HepG2 (cell line): ENCODE measurements around the gene PARP6. TPM values are rescaled to one million over a fixed set of nuclear protein-coding genes. Genes with fewer than 3 reads are reported as not detected.

Experiments used
- ATAC-seq: fragments of 200-7000 bp; cut with Tn5 transposase; 3 replicates; pipeline ENCODE4 v1.9.1; 2020; ENCODE audit warnings: mild to moderate bottlenecking, moderate library complexity
- BruUV-seq: library from RNA; stranded (reverse); fragments of 400-500 nt; replicated peaks from 2 replicates; lab custom pipeline; 2021; lab: Mats Ljungman, UMichigan
- CTCF ChIA-PET: fragments of 300-600 bp; formaldehyde crosslinking; extraction: SDS; loops from one replicate; lab custom pipeline; 2021; ENCODE audit warnings: low total read pairs, inconsistent platforms, low intra/inter-chr PET ratio; lab: Yijun Ruan, JAX
- POLR2A ChIA-PET: fragments of 350-600 bp; sonication (Branson Sonifier 250); formaldehyde crosslinking; loops from one replicate; lab custom pipeline; 2020; ENCODE audit warnings: antibody characterized with exemption, inconsistent platforms; lab: Yijun Ruan, JAX
- DNase-seq: peaks from one replicate; pipeline ENCODE4 v3.0.0-alpha.2; 2015; ENCODE audit warnings: low spot score
- FAIRE-seq: peaks from 3 replicates; lab custom pipeline; 2011; peaks lifted over from hg19 to GRCh38; lab: Jason Lieb, UNC
- H2AFZ ChIP-seq: one replicate; pipeline ENCODE4 v1.6.1; 2011; ENCODE audit warnings: low read length, inconsistent platforms
- H3K27ac ChIP-seq: fragments of 300-600 bp; 3 replicates; pipeline ENCODE4 v1.8.0; 2011; ENCODE audit warnings: mixed run types, mild to moderate bottlenecking, mixed read lengths, low read length, inconsistent platforms; ENCODE audit not compliant: insufficient read depth; ENCODE audit errors: extremely low read length
- H3K27me3 ChIP-seq, 2 experiments: fragments of 200-600 bp in 1 of 2; 2 replicates in 1 of 2; 3 replicates in 1 of 2; pipeline versions ENCODE4 v1.6.0 to v1.8.0; 2011; ENCODE audit warnings: low read length in 2 of 2, mild to moderate bottlenecking in 2 of 2, moderate library complexity in 2 of 2, inconsistent platforms in 1 of 2; ENCODE audit not compliant: insufficient read depth in 2 of 2, control insufficient read depth in 1 of 2
- H3K36me3 ChIP-seq, 2 experiments: fragments of 200-600 bp in 1 of 2; replicated peaks in 1 of 2; 2 replicates in 1 of 2; 3 replicates in 1 of 2; pipeline versions ENCODE4 v1.5.1 to v1.8.0; 2011; ENCODE audit warnings: low read length in 2 of 2, inconsistent platforms in 1 of 2; ENCODE audit not compliant: insufficient read depth in 2 of 2, control insufficient read depth in 1 of 2
- H3K4me1 ChIP-seq: 2 replicates; pipeline ENCODE4 v1.5.1; 2012; ENCODE audit warnings: low read length, inconsistent platforms; ENCODE audit not compliant: insufficient read depth
- H3K4me2 ChIP-seq: 2 replicates; pipeline ENCODE4 v1.6.0; 2011; ENCODE audit warnings: low read depth, low read length, inconsistent platforms
- H3K4me3 ChIP-seq, 3 experiments: fragments of 200-600 bp in 1 of 3; sonication (generic), shearing (Covaris generic) in 1 of 3; replicated peaks in 1 of 3; 2 replicates each; pipeline ENCODE4 v1.5.1; 2011 to 2016; ENCODE audit warnings: low read length in 3 of 3, inconsistent platforms in 2 of 3, low read depth in 2 of 3, mild to moderate bottlenecking in 2 of 3, control low read depth in 1 of 3, mixed read lengths in 1 of 3; ENCODE audit not compliant: insufficient read depth in 1 of 3
- H3K79me2 ChIP-seq: one replicate; pipeline ENCODE4 v1.6.1; 2011; ENCODE audit warnings: low read length, inconsistent platforms; ENCODE audit not compliant: insufficient read depth
- H3K9ac ChIP-seq: 2 replicates; pipeline ENCODE4 v1.6.0; 2011; ENCODE audit warnings: mild to moderate bottlenecking, low read depth, low read length, inconsistent platforms; ENCODE audit not compliant: insufficient read depth
- H3K9me3 ChIP-seq: 2 replicates; pipeline ENCODE4 v1.5.1; 2012; ENCODE audit warnings: mild to moderate bottlenecking, low read length
- H4K20me1 ChIP-seq: 2 replicates; pipeline ENCODE4 v1.6.0; 2011; ENCODE audit warnings: inconsistent platforms, mild to moderate bottlenecking, low read length, moderate library complexity; ENCODE audit not compliant: insufficient read depth
- AGO2 ChIP-seq: fragments of 200-400 bp; formaldehyde crosslinking; optimal IDR thresholded peaks from 2 replicates; pipeline ENCODE3; 2017; ENCODE audit warnings: mild to moderate bottlenecking, low read depth, low read length, moderate library complexity
- POLR2A ChIP-seq, 2 experiments: IDR thresholded peaks; 2 replicates each; pipeline ENCODE4 v1.6.1; 2011; ENCODE audit warnings: low read depth in 2 of 2, low read length in 2 of 2, mild to moderate bottlenecking in 1 of 2, moderate library complexity in 1 of 2; ENCODE audit not compliant: insufficient read depth in 1 of 2
- POLR2AphosphoS5 ChIP-seq: IDR thresholded peaks from 2 replicates; pipeline ENCODE4 v1.6.1; 2012; ENCODE audit warnings: low read depth, low read length
- RBM22 ChIP-seq: fragments of 200-400 bp; formaldehyde crosslinking; optimal IDR thresholded peaks from 2 replicates; pipeline ENCODE3; 2017; ENCODE audit warnings: mild to moderate bottlenecking, low read length, moderate library complexity
- WGBS: methylation state at CpG from one replicate; pipeline ENCODE4 v1.1.6; 2017; ENCODE audit warnings: low lambda C conversion rate; 5-methylcytosine and 5-hydroxymethylcytosine counted together
- in situ Hi-C: cut with HindIII; loops from 2 replicates; pipeline ENCODE4 v1.10.0; 2017; ENCODE audit warnings: low pct_unique_long_range_greater_than_20kb; ENCODE audit not compliant: extremely low pct_ligation_motif_present
- intact Hi-C: fragments of 100-400 bp; cut with micrococcal nuclease; formaldehyde crosslinking; loops from one replicate; pipeline ENCODE4 v1.10.0; 2022; ENCODE audit not compliant: unreplicated experiment
- polyA plus RNA-seq, 8 experiments: library from polyadenylated mRNA; depleted of rRNA in 3 of 8; stranded (reverse) in 7 of 8; unstranded in 1 of 8; fragments of >200 nt; fragmentation: Illumina TruSeq in 4 of 8; extraction: Trizol in 4 of 8; gene quantifications; 2 replicates each; pipeline versions ENCODE4 v1.2.1 to v1.2.3, GENCODE V29; 2011 to 2016; ENCODE audit warnings: low read depth in 4 of 8, missing spikeins in 1 of 8, mixed read lengths in 1 of 8; ENCODE audit not compliant: insufficient read depth in 1 of 8
- total RNA-seq, 5 experiments: library from RNA; depleted of rRNA; stranded (reverse); fragments of >200 nt; fragmentation: Illumina TruSeq; extraction: Trizol; gene quantifications; 2 replicates each; pipeline ENCODE4 v1.2.3, GENCODE V29; 2016; ENCODE audit warnings: low read depth in 1 of 5
- TF ChIP-seq, protein P1 (sequence below): sonication (generic); formaldehyde crosslinking; IDR thresholded peaks from 2 replicates; pipeline ENCODE4 v1.4.0; 2020; ENCODE audit warnings: missing genetic modification reagents

The PARP6 gene
- total and polyA plus RNA-seq, 2 of the 13 experiments (the other 11 are each of a cell fraction or from before 2014, with no cell fraction given): 0.22 to 0.87 TPM

DNA sequence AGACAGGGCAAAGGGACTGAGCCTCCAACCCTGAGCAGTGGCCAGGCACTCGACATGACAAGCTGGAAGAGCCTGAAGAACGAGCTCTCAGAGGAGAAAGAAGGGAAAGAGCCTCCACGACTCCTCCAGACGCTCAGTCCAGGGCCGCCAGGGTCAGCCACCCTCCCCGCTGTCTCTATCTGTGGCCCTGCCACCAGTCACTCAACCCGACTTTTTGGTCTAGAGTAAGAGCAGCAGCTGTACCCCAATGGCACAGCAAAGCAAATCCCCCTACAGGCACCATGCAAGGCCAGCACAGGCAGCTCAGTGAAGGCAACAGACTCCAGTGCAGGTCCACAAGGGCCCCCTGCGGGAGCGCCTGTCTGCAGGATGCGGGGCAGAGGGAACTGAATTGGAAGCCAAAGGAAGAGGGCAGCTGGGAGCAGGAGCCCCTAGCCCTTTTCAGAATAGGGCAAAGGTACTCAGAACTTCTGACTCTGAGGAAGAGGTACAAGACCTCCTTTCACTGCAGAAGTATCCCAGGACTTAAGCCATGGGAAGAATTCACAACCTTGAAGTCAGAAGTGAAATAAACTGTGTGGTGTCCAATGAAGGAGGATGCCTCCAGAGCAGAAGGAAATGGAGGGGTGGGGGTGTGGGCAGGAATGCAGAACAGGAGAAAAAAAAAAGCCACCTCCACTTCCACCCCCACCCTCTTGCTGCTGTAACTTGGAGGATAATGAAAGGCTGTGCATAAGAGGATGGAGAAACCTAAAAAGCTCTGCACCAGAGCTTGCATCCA is 66.3 kb downstream of the PARP6 start:
- in situ Hi-C loops: no loop called here
- Histone ChIP-seq H3K4me1 (peaks cover 9% of the 10 kb centered on the region; the same call in 1 of the 2 replicates), H3K27ac (no peak overlapping the region), H4K20me1 (peaks cover 86% of the 10 kb centered on the region), H3K4me3 (no peak overlapping the region), H2AFZ (no peak overlapping the region), H3K9me3 (no peaks in the 10 kb centered on the region), H3K27me3 (no peaks in the 10 kb centered on the region), H3K9ac (no peak overlapping the region), H3K36me3 (peaks cover 61 to 96% of the 10 kb centered on the region in 2 experiments), H3K79me2 (no peaks in the 10 kb centered on the region), H3K4me2 (no peak overlapping the region)
- TF ChIP-seq RBM22: peak; percentile 38
- TF ChIP-seq POLR2AphosphoS5: peak; percentile 10; the same call in 1 of the 2 replicates
- 0 out of 4 replicates have a peak, but pooled peaks of 1 of the 2 experiments have one; percentile 10 for TF ChIP-seq POLR2A (IDR thresholded peaks at IDR 0.05; ENCODE audit: insufficient read depth in 1 of 2, low read depth in 2 of 2, low read length in 2 of 2)
- TF ChIP-seq, protein P1, sequence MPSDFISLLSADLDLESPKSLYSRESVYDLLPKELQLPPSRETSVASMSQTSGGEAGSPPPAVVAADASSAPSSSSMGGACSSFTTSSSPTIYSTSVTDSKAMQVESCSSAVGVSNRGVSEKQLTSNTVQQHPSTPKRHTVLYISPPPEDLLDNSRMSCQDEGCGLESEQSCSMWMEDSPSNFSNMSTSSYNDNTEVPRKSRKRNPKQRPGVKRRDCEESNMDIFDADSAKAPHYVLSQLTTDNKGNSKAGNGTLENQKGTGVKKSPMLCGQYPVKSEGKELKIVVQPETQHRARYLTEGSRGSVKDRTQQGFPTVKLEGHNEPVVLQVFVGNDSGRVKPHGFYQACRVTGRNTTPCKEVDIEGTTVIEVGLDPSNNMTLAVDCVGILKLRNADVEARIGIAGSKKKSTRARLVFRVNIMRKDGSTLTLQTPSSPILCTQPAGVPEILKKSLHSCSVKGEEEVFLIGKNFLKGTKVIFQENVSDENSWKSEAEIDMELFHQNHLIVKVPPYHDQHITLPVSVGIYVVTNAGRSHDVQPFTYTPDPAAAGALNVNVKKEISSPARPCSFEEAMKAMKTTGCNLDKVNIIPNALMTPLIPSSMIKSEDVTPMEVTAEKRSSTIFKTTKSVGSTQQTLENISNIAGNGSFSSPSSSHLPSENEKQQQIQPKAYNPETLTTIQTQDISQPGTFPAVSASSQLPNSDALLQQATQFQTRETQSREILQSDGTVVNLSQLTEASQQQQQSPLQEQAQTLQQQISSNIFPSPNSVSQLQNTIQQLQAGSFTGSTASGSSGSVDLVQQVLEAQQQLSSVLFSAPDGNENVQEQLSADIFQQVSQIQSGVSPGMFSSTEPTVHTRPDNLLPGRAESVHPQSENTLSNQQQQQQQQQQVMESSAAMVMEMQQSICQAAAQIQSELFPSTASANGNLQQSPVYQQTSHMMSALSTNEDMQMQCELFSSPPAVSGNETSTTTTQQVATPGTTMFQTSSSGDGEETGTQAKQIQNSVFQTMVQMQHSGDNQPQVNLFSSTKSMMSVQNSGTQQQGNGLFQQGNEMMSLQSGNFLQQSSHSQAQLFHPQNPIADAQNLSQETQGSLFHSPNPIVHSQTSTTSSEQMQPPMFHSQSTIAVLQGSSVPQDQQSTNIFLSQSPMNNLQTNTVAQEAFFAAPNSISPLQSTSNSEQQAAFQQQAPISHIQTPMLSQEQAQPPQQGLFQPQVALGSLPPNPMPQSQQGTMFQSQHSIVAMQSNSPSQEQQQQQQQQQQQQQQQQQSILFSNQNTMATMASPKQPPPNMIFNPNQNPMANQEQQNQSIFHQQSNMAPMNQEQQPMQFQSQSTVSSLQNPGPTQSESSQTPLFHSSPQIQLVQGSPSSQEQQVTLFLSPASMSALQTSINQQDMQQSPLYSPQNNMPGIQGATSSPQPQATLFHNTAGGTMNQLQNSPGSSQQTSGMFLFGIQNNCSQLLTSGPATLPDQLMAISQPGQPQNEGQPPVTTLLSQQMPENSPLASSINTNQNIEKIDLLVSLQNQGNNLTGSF (CRISPR knock-in tag): no peak
- TF ChIP-seq AGO2: peak; percentile 49
- BruUV-seq: no TSS peak
- DNase-seq (no peak), FAIRE-seq (no peak), ATAC-seq (no peak)
- POLR2A ChIA-PET: no interaction called here
- 97% methylated on average over 8 of the region's 10 CpGs for WGBS
- CTCF ChIA-PET: no interaction called here
- intact Hi-C loops: no loop called here
